Activated CD8-positive, alpha-beta memory T cell treated with anti-CD3 and anti-CD28 coated beads, Interleukin-2, amount 50 U/mL, for 24 hours (primary cell): ENCODE measurements around the gene HPCAL4.

Experiments
- DNase-seq: peaks from one replicate; pipeline ENCODE4 v3.0.0-alpha.2; 2020; ENCODE audit errors: extremely low read depth

The HPCAL4 gene

GRCh38 chr1:39691383-39692151, at the start of gene HPCAL4:
Gene HPCAL4 (minus strand): TSS chr1:39691433. CDS start chr1:39684603, 6,830 bp downstream.
- peak; percentile 80 for DNase-seq

- peak; percentile 94 for DNase-seq
Observed at GRCh38 chr1:39738622-39739366, 47.6 kb upstream of the HPCAL4 start, which contains the start of gene PPIE. Gene PPIE (plus strand): TSS chr1:39738882. CDS start chr1:39738901, 19 bp downstream.

GRCh38 chr1:39737546-39738169, 46.4 kb upstream of the HPCAL4 start:
- DNase-seq = no peak

GRCh38 chr1:39735731-39736130, 44.5 kb upstream of the HPCAL4 start:
- DNase-seq = no peak

- no peak for DNase-seq
Observed at GRCh38 chr1:39733161-39733560, 41.9 kb upstream of the HPCAL4 start.

- no peak for DNase-seq
Observed at GRCh38 chr1:39732730-39733129, 41.5 kb upstream of the HPCAL4 start.

GRCh38 chr1:39729842-39730241, 38.6 kb upstream of the HPCAL4 start:
- no peak for DNase-seq

- DNase-seq = no peak
Observed at GRCh38 chr1:39729030-39729429, 37.8 kb upstream of the HPCAL4 start.

- no peak for DNase-seq
Observed at GRCh38 chr1:39727932-39728317, 36.7 kb upstream of the HPCAL4 start.

GRCh38 chr1:39727221-39727931, 36.1 kb upstream of the HPCAL4 start:
- DNase-seq = no peak

GRCh38 chr1:39726600-39726999, 35.4 kb upstream of the HPCAL4 start:
- no peak for DNase-seq

GRCh38 chr1:39722495-39722894, 31.3 kb upstream of the HPCAL4 start:
- DNase-seq = no peak

- DNase-seq = no peak
Observed at GRCh38 chr1:39721664-39722063, 30.4 kb upstream of the HPCAL4 start.

- no peak for DNase-seq
Observed at GRCh38 chr1:39720094-39720999, 29.1 kb upstream of the HPCAL4 start.

- no peak for DNase-seq
Observed at GRCh38 chr1:39717809-39718208, 26.6 kb upstream of the HPCAL4 start.

- DNase-seq = no peak
Observed at GRCh38 chr1:39713557-39713956, 22.3 kb upstream of the HPCAL4 start.

- no peak for DNase-seq
Observed at GRCh38 chr1:39711966-39712340, 20.7 kb upstream of the HPCAL4 start.

GRCh38 chr1:39711104-39711965, 20.1 kb upstream of the HPCAL4 start:
- no peak for DNase-seq

GRCh38 chr1:39707506-39707905, 16.3 kb upstream of the HPCAL4 start:
- no peak for DNase-seq

- DNase-seq = no peak
Observed at GRCh38 chr1:39704757-39705156, 13.5 kb upstream of the HPCAL4 start.
